OCI-LY3 (cell line): ENCODE measurements around the gene C11orf24.

ENCODE experiments used
- H2AFZ ChIP-seq: fragments of 200-600, 300-600 bp; shearing (Covaris generic); 2 replicates; pipeline ENCODE4 v1.6.0; 2014; ENCODE audit warnings: antibody characterized with exemption, low read depth, low read length
- H3K27ac ChIP-seq: fragments of 200-600, 300-600 bp; sonication (generic); 2 replicates; pipeline ENCODE4 v1.5.1; 2014; ENCODE audit warnings: mild to moderate bottlenecking, low read length, moderate library complexity, mixed read lengths
- H3K27me3 ChIP-seq: fragments of 200-600, 300-600 bp; sonication (generic); 2 replicates; pipeline ENCODE4 v1.6.1; 2014; ENCODE audit warnings: low read depth, low read length, mixed read lengths
- H3K36me3 ChIP-seq: fragments of 200-600, 300-600 bp; sonication (generic); replicated peaks from 2 replicates; pipeline ENCODE3; 2014; ENCODE audit warnings: low read depth, low read length, mixed read lengths
- H3K4me1 ChIP-seq: fragments of 300-600, 200-600 bp; sonication (generic); 2 replicates; pipeline ENCODE4 v1.6.1; 2014; ENCODE audit warnings: low read length, mixed read lengths
- H3K4me2 ChIP-seq: fragments of 200-600, 300-600 bp; sonication (generic); 2 replicates; pipeline ENCODE4 v1.6.1; 2014; ENCODE audit warnings: low read length, mixed read lengths
- H3K4me3 ChIP-seq: fragments of 300-600, 200-600 bp; sonication (generic); 2 replicates; pipeline ENCODE4 v1.5.1; 2014; ENCODE audit warnings: antibody characterized with exemption, mild to moderate bottlenecking, low read length, moderate library complexity
- H3K79me2 ChIP-seq: fragments of 300-600, 200-600 bp; shearing (Covaris generic); 2 replicates; pipeline ENCODE4 v1.6.1; 2014; ENCODE audit warnings: mild to moderate bottlenecking, low read length, mixed read lengths
- H3K9ac ChIP-seq: fragments of 300-600, 200-600 bp; shearing (Covaris generic); 2 replicates; pipeline ENCODE4 v1.6.0; 2014; ENCODE audit warnings: mild to moderate bottlenecking, low read length, moderate library complexity
- H3K9me3 ChIP-seq: fragments of 200-600, 300-600 bp; shearing (Covaris generic); 2 replicates; pipeline ENCODE4 v1.6.1; 2014; ENCODE audit warnings: low read length, mixed read lengths; ENCODE audit not compliant: insufficient read depth
- H4K20me1 ChIP-seq: fragments of 200-600, 300-600 bp; sonication (generic); 2 replicates; pipeline ENCODE4 v1.6.1; 2016; ENCODE audit warnings: low read length, mixed read lengths; ENCODE audit not compliant: insufficient read depth
- CTCF ChIP-seq: fragments of 200-600, 300-600 bp; sonication (generic); IDR thresholded peaks from 2 replicates; pipeline ENCODE4 v1.5.1; 2014; ENCODE audit warnings: antibody characterized with exemption, low read length, low read depth
- EZH2phosphoT487 ChIP-seq: fragments of 200-600 bp; shearing (Covaris generic); IDR thresholded peaks from 2 replicates; pipeline ENCODE4 v1.6.1; 2018; ENCODE audit warnings: antibody characterized with exemption, mixed run types, low read depth

C11orf24 gene

GRCh38 chr11:68214173-68215086 lies 57.3 kb downstream of the C11orf24 start:
- Histone ChIP-seq H4K20me1 (peaks cover 30% of the 10 kb centered on the region), H3K36me3 (no peaks in the 10 kb centered on the region), H3K4me3 (peak overlapping the region; percentile 83), H3K9me3 (no peaks in the 10 kb centered on the region), H3K4me2 (peak overlapping the region; percentile 88), H2AFZ (peak overlapping the region; percentile 75), H3K9ac (peak overlapping the region; percentile 89), H3K4me1 (peaks cover 14% of the 10 kb centered on the region), H3K27me3 (peaks cover 12% of the 10 kb centered on the region; the same call in 1 of the 2 replicates), H3K27ac (peak overlapping the region; percentile 73), H3K79me2 (peaks cover 33% of the 10 kb centered on the region)
- TF ChIP-seq EZH2phosphoT487, result no peak
- TF ChIP-seq CTCF, result no peak

DNA sequence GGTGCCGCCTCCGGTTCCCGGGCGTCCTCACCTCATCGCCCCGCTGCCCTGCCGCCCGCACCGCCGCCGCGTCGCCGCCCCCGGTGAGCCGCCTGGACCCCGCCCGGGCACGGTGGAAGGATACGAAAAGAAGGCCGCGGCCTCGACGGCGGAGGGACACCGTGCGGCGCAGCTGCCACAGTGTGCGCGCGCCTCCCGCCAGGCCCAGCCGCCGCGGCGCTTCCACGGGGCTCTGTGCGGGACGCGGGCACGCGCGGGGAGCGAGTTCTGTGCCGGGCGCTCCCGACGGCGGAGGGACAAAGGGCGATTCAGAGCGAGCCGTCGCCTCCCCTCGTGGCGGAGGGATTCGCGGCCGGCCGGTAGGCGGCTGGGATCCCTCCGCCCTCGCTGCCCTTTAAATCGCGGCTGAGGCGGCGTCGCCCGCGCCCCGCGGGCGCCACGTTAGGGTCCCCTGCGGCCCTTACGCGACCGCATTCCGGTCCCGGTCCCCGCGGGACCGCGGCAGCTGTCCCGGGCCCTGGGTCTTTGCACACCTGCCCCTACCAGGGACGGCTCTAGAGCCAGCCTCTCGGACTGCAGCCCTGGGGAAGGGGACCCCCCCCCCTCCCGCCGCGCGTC lies 58.1 kb downstream of the C11orf24 start:
- H3K4me1 ChIP-seq, result peaks cover 20% of the 10 kb centered on the region
- H3K4me2 ChIP-seq, result peak overlapping the region; percentile 88
- H3K4me3 ChIP-seq, result peak overlapping the region; percentile 83
- peak overlapping the region; percentile 89 for H3K9ac ChIP-seq
- H3K79me2 ChIP-seq, result peaks cover 40% of the 10 kb centered on the region
- peaks cover 12% of the 10 kb centered on the region; the same call in 1 of the 2 replicates for H3K27me3 ChIP-seq
- peak overlapping the region; percentile 75 for H2AFZ ChIP-seq
- H3K9me3 ChIP-seq, result no peaks in the 10 kb centered on the region
- H4K20me1 ChIP-seq, result peaks cover 38% of the 10 kb centered on the region
- H3K27ac ChIP-seq, result peak overlapping the region; percentile 73
- TF ChIP-seq CTCF (no peak), EZH2phosphoT487 (no peak)
- no peaks in the 10 kb centered on the region for H3K36me3 ChIP-seq

- H2AFZ ChIP-seq, result peak within 1 kb of the TSS; percentile 75
- no peaks in the 10 kb centered on the region for H3K36me3 ChIP-seq
- H3K4me2 ChIP-seq, result peak within 1 kb of the TSS; percentile 88
- H3K27ac ChIP-seq, result peak within 1 kb of the TSS; percentile 73
- peaks cover 9% of the 10 kb centered on the region; the same call in 1 of the 2 replicates for H3K27me3 ChIP-seq
- peak within 1 kb of the TSS; percentile 89 for H3K9ac ChIP-seq
- no peaks in the 10 kb centered on the region for H3K9me3 ChIP-seq
- H3K79me2 ChIP-seq, result peaks cover 46% of the 10 kb centered on the region
- H3K4me3 ChIP-seq, result peak within 1 kb of the TSS; percentile 84
- TF ChIP-seq EZH2phosphoT487 (no peak), CTCF (no peak)
- peaks cover 43% of the 10 kb centered on the region for H4K20me1 ChIP-seq
- peaks cover 20% of the 10 kb centered on the region for H3K4me1 ChIP-seq
Observed at GRCh38 chr11:68213135-68213515, 58.6 kb downstream of the C11orf24 start, which contains the start of gene KMT5B. Gene KMT5B (minus strand): TSS chr11:68213296. CDS start chr11:68190076, 23,220 bp downstream.
